ENCODE results near the gene SYNRG.

SYNRG gene

GRCh38 chr17:37605081-37605480 lies 4.1 kb downstream of the SYNRG start:
- no peak for FAIRE-seq

DNA sequence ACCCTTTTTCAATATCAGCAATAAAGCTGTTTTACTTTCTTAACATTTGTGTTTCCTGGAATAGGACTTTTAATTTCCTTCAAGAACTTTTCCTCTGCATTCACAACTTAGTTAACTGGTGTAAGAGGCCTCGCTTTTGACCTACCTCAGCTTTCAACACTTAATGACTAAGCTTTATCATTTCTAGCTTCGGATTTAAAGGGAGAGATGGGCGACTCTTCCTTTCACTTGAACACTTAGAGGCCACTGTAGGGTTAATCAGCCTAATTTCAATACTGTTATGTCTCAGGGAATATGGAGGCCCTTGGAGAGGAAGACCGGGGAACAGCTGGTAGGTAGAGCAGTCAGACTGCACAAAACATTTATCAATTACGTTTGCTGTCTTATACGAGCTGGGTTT lies 4.7 kb downstream of the SYNRG start:
- FAIRE-seq, result no peak

- no peak for FAIRE-seq
These were observed 11.1 kb downstream of the SYNRG start for GRCh38 chr17:37598145-37598544.

- no peak for FAIRE-seq
These were observed 16.9 kb downstream of the SYNRG start for GRCh38 chr17:37592291-37592690.

- FAIRE-seq, result no peak
These were observed 24.2 kb downstream of the SYNRG start for GRCh38 chr17:37585066-37585465.

GRCh38 chr17:37576281-37576680 lies 32.9 kb downstream of the SYNRG start:
- no peak for FAIRE-seq

- no peak for FAIRE-seq
These were observed 34.8 kb downstream of the SYNRG start for GRCh38 chr17:37574427-37574826.

DNA sequence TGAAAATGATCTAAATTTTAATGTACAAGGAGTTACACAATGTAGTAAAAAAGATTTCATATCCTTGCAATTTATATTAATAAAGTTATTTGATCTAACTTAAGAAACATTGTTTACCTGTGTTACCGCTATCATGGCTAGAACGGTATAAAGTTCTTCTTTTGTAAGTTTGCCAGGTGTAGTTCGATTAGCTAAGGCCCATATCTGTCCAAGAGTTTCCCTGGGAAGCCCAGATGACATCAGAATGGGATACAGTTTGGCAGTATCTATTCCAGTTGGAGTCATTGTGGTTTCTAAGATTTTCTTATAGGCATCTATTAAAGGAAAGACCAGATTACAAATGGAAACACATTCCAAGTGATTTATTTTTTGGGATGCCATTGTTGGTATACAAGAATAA lies 37.5 kb downstream of the SYNRG start:
- FAIRE-seq, result no peak

DNA sequence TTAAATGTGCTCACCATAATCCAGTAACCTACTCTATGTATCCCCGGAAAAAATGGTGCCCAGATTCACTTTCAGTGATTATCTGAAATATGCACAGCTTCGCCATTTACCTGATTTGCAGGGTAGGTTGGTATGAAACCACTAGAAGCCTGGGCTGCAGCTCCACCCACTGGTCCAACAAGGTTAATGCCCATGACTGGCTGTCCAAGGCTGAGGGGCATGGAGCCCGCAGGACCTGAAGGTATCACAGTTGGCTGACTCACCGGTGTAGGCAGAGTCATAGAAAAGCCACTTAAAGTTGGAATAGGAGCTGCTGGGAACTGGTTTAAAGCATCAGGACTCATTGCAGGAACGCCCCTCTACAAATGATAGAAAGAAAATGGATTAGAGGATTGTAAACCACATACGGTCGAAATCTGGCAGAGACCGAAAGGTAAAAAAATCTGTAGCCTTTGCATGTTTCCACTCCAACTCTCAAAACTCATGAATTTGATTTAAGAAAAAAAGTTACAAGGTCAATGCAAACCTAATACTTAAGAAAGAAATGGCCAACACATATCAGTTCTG lies 38.6 kb downstream of the SYNRG start:
- no peak for FAIRE-seq

- FAIRE-seq, result no peak
These were observed 40.7 kb downstream of the SYNRG start for GRCh38 chr17:37568350-37569053.

DNA sequence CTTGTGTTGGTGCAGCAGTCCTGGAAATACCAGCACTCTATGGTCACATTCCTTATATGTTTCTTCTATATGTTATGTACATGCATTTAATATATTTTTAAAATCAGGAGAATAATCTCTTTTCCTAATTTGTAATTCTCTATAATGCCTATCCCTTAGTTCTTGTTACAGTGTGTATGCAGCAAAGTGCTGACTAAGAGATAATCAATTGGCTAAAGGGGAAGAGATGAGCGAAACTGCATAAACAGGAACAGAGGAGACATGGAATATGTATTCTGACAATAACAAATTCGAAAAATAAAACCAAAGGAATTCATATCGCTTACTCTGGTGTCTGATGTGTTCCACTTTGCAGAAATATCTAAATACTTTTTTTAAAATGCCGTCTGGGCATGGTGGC lies 41.7 kb downstream of the SYNRG start:
- no peak for FAIRE-seq

- no peak for FAIRE-seq
These were observed 42.1 kb downstream of the SYNRG start for GRCh38 chr17:37567137-37567536.

GRCh38 chr17:37564252-37564651 lies 45.0 kb downstream of the SYNRG start:
- no peak for FAIRE-seq

DNA sequence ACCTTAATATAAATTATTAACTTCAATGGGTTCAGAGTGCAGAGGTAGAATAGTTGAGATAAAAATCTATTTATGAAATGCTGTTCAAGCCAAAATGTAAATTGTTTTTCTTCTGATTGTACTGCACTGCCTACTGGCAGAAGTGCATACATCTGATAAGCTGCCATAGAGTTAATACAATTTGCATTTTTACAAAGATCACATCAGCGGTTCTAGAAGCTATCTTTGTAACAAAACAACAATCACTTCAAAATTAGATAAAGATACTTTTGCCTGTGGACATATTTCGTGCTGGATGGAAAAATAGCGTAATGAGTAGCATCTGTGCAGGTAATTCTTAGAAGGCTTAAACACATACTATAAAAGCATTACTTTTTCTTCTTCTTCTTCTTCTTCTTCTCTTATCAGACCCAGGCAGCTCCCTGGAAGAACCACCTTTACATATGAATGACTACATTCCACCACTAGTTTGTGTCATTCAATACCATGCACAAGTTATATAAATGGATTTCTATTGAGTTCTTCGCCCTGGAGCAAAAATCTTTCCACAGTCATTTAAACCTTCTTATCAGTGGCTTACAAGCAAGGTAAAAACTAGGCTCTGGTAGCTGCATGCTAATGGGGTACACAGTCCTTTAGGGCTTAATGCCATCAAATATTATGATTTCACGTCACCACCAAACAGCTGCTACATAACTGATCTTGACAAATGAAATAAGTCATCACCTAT lies 47.0 kb downstream of the SYNRG start:
- no peak for FAIRE-seq

DNA sequence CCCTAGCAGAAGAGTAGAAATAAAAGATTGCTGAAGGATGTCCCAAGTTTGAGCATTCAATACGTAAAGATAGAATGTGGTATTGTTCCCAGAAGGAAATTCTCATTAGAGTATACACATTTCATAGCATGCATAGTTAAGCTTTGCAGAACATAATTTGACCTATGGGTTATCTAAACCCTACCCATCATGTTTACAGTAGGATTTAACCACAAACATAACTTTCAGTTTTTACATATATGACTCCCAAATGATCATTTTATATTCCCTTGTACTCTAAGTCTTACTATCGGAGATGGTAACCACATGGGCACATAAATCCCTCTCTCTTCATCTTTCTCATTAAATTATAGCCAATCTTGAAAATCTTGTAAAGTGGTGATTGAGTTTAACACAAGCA lies 50.9 kb downstream of the SYNRG start:
- FAIRE-seq, result no peak

DNA sequence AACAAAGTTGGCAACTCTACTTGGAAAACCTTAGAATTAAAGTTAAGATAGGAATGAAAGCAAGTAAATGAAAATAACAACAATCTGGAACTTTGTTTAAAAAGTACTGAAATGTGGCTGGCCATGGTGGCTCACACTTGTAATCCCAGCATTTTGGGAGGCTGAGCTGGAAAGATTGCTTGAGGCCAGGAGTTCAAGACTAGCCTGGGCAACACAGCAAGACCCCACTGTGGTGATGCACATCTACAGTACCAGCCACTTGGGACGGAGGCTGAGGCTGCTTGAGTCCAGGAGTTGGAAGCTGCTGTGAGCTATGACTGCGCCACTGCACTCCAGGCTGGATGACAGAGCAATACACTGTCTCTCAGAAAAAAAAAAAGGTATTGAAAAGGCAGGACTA lies 51.7 kb downstream of the SYNRG start:
- no peak for FAIRE-seq

GRCh38 chr17:37555386-37555785 lies 53.8 kb downstream of the SYNRG start:
- FAIRE-seq, result no peak

GRCh38 chr17:37553401-37553966 lies 55.7 kb downstream of the SYNRG start:
- FAIRE-seq, result no peak

DNA sequence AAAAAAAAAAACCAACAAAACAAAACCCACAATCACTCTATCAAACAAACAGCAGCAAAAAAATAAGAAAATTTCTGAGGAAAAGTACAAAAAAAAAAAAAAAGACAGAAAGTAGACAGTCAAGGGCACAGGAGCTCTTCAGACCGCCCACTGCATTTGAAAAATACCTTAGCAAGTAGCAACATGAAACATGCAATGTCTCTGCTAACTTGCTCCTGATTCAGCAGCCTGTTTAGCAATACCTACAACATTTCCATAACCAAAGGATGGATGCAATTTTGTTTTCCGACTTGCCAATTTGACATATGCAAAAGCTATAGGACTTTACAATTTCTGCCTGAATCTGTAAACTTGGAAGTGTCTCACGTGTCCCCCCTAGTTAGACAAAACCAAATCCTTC lies 57.4 kb downstream of the SYNRG start:
- FAIRE-seq, result no peak

- no peak for FAIRE-seq
These were observed 61.2 kb downstream of the SYNRG start for GRCh38 chr17:37547986-37548385.

DNA sequence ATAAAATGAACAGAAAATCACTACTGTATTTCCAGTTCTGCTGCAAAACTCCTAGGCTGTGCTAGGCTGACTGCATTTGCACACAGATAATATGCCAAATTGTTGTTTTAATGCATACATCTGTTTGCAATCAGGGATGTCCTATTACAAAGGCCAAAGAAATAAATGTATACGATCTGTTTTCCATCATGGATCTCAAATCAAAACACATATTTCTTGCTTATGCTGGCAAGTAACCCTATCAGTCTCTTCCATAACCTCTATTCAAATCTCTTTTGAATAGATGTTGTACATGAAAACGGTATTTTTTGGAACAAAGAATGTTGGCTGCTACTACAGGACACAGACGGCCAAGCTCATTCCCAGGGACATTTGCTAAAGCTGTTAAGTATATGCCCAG lies 62.9 kb downstream of the SYNRG start:
- no peak for FAIRE-seq

DNA sequence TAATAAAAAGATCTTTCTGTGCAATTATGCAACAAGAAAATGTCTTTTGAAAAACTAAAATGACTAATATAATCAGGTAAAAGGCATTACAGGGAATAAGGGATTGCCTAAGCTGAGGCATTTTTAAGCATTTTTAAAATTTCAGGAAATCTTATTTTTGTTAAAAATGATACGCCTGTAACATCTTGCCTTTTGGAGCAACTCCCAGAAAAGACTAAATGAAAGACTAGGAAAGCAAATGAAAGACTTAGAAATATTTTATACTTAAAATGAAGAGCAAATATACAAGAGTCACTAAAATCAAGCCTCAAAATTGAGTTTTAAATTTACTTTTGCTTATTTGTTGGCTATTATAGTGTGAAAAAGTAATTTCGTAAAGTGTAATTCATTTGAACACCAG lies 63.7 kb downstream of the SYNRG start:
- no peak for FAIRE-seq

GRCh38 chr17:37543637-37544052 lies 65.6 kb downstream of the SYNRG start:
- FAIRE-seq, result no peak
